HG02981 (cell line): ENCODE measurements around the gene PCDHGA1.

Experiments used
- ATAC-seq: cut with Tn5 transposase; IDR thresholded peaks from one replicate; pipeline ENCODE4 v1.9.1; 2021; ENCODE audit warnings: mild to moderate bottlenecking, moderate library complexity; ENCODE audit not compliant: unreplicated experiment

Gene PCDHGA1

GRCh38 chr5:141439411-141440141 is 109.3 kb downstream of the PCDHGA1 start:
- no peak for ATAC-seq

GRCh38 chr5:141440341-141440740 is 110.0 kb downstream of the PCDHGA1 start:
- no peak for ATAC-seq

- no peak for ATAC-seq
Observed at GRCh38 chr5:141441571-141442170, 111.4 kb downstream of the PCDHGA1 start.

- no peak for ATAC-seq
Observed at GRCh38 chr5:141465351-141465750, 135.0 kb downstream of the PCDHGA1 start.

- peak; percentile 95 for ATAC-seq
Observed at GRCh38 chr5:141475625-141476131, 145.4 kb downstream of the PCDHGA1 start, which contains the start of gene PCDHGC3. PCDHGC3 (plus strand) TSS chr5:141475966; CDS start chr5:141476117, 151 bp downstream.

- peak; percentile 10 for ATAC-seq
Observed at GRCh38 chr5:141476132-141476911, 146.0 kb downstream of the PCDHGA1 start.

- no peak for ATAC-seq
Observed at GRCh38 chr5:141477044-141477575, 146.8 kb downstream of the PCDHGA1 start.

GRCh38 chr5:141477815-141478214 is 147.5 kb downstream of the PCDHGA1 start:
- no peak for ATAC-seq

- no peak for ATAC-seq
Observed at GRCh38 chr5:141478321-141478945, 148.1 kb downstream of the PCDHGA1 start.

GRCh38 chr5:141479776-141480175 is 149.5 kb downstream of the PCDHGA1 start:
- ATAC-seq, result no peak

GRCh38 chr5:141483902-141484301 is 153.6 kb downstream of the PCDHGA1 start:
- no peak for ATAC-seq

GRCh38 chr5:141484310-141484640 is 154.0 kb downstream of the PCDHGA1 start:
- no peak for ATAC-seq

GRCh38 chr5:141484641-141485311 is 154.5 kb downstream of the PCDHGA1 start, which contains the start of gene PCDHGC4:
PCDHGC4 (plus strand) TSS chr5:141485030; CDS start chr5:141485174, 144 bp downstream.
- ATAC-seq, result no peak

GRCh38 chr5:141485321-141486055 is 155.2 kb downstream of the PCDHGA1 start:
- ATAC-seq, result no peak

- ATAC-seq, result no peak
Observed at GRCh38 chr5:141486091-141486490, 155.8 kb downstream of the PCDHGA1 start.

GRCh38 chr5:141487131-141487530 is 156.8 kb downstream of the PCDHGA1 start:
- no peak for ATAC-seq

- no peak for ATAC-seq
Observed at GRCh38 chr5:141488591-141489561, 158.6 kb downstream of the PCDHGA1 start, which contains the start of gene PCDHGC5. PCDHGC5 (plus strand) TSS chr5:141489081; CDS start chr5:141489241, 160 bp downstream.

- no peak for ATAC-seq
Observed at GRCh38 chr5:141489841-141490240, 159.5 kb downstream of the PCDHGA1 start.
